GM19025 (cell line): Measurements from ENCODE around the gene NACAD.
"Not testable (repeated sequence)": the region's sequence is repeated elsewhere in the genome, so short reads cannot be mapped to it uniquely, and the experiment has no call there.

Source experiments
- ATAC-seq: cut with Tn5 transposase; IDR thresholded peaks from one replicate; pipeline ENCODE4 v1.9.1; 2021; ENCODE audit warnings: mild to moderate bottlenecking, low read depth, moderate library complexity; ENCODE audit not compliant: unreplicated experiment

Gene NACAD

GRCh38 chr7:45118292-45118691 lies 29.5 kb upstream of the NACAD start:
- ATAC-seq, result no peak

GRCh38 chr7:45117582-45117981 lies 28.8 kb upstream of the NACAD start:
- ATAC-seq, result no peak

GRCh38 chr7:45116048-45116447 lies 27.3 kb upstream of the NACAD start:
- no peak for ATAC-seq

- ATAC-seq, result no peak
Measured at GRCh38 chr7:45114926-45115325, 26.2 kb upstream of the NACAD start.

GRCh38 chr7:45114257-45114656 lies 25.5 kb upstream of the NACAD start:
- ATAC-seq, result not testable (repeated sequence)

GRCh38 chr7:45112648-45113047 lies 23.9 kb upstream of the NACAD start:
- no peak for ATAC-seq

- peak; percentile 97 for ATAC-seq
Measured at GRCh38 chr7:45111298-45112223, 22.8 kb upstream of the NACAD start, which contains the start of gene TBRG4. Gene TBRG4, minus strand, starts transcription at chr7:45111697. Its CDS starts 2,460 bp downstream, at chr7:45109237.

GRCh38 chr7:45108863-45109262 lies 20.1 kb upstream of the NACAD start:
- no peak for ATAC-seq

- ATAC-seq, result no peak
Measured at GRCh38 chr7:45107356-45107755, 18.6 kb upstream of the NACAD start.

- ATAC-seq, result no peak
Measured at GRCh38 chr7:45106820-45107219, 18.1 kb upstream of the NACAD start.

- ATAC-seq, result no peak
Measured at GRCh38 chr7:45105588-45106188, 16.9 kb upstream of the NACAD start.

- no peak for ATAC-seq
Measured at GRCh38 chr7:45104844-45105587, 16.2 kb upstream of the NACAD start.

- ATAC-seq, result no peak
Measured at GRCh38 chr7:45103958-45104843, 15.4 kb upstream of the NACAD start.

GRCh38 chr7:45102785-45103712 lies 14.3 kb upstream of the NACAD start:
- no peak for ATAC-seq

- no peak for ATAC-seq
Measured at GRCh38 chr7:45101748-45102147, 13.0 kb upstream of the NACAD start.

GRCh38 chr7:45100761-45101480 lies 12.2 kb upstream of the NACAD start:
- ATAC-seq, result no peak

- no peak for ATAC-seq
Measured at GRCh38 chr7:45099891-45100760, 11.4 kb upstream of the NACAD start.
